NCI-H1092 treated with DMSO at 0.1 percent for 48 hours (cell line): ENCODE results near the gene EOMES.

Experiments used
- DNase-seq: peaks from one replicate; lab custom pipeline; 2025; lab: John Stamatoyannopoulos, UW

Gene EOMES

GRCh38 chr3:27681249-27681748, 40.8 kb downstream of the EOMES start:
- peak; percentile 29 for DNase-seq

- DNase-seq = no peak
Measured at GRCh38 chr3:27680517-27681246, 41.4 kb downstream of the EOMES start.

DNA sequence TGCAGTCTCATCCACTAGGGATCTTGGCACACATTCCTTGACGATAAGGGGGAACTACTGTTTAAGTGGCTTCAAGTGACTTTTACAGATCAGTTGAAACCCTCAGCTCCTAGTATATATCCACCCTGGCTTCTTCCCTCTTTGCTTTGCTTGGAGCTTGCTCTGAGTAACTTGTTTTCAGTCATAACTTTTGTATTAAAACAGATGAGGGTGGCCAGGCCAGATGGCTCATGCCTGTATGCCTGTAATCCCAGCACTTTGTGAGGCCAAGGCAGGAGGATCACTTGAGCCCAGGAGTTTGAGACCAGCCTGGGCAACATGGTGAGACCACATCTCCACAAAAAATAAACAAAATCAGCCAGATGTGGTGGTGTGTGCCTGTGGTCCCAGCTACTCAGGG, 42.4 kb downstream of the EOMES start:
- DNase-seq = no peak

DNA sequence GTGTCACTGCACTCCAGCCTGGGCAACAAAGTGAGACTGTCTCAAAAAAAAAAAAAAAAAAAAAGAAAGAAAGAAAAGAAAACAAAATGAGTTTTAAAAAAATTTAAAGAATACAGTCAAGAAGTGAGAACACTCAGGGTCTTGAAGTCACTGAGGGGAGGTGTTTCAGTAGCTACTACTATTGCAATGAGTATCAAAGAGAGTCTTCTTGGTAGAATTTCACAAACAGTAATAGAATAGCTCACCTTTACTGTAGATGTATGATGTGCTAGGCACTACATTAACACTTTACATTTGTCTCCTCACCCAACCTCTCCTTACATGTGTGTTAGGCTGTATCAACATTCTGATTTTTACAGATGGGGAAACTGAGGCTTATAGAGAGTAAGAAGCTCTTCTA, 43.9 kb downstream of the EOMES start:
- no peak for DNase-seq

GRCh38 chr3:27677565-27677964, 44.6 kb downstream of the EOMES start:
- no peak for DNase-seq

DNA sequence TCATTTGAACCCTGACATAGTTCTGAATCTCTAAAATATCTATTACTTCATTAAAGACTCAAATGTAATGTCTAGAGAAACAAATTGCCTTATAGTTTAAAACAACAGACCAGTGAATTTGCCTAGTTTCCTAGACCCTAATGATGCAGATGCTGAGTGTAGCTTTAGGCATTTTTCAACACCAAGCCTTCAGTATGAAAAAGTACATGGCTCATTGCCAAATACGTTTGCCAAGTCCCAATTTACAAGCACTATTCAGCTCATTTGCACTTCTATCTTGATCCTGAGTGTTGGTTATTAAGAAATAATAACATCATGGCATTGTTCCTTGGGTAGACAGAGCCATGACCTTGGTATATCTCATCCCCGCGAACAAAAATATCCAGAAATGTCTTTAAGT, 46.8 kb downstream of the EOMES start:
- no peak for DNase-seq

DNA sequence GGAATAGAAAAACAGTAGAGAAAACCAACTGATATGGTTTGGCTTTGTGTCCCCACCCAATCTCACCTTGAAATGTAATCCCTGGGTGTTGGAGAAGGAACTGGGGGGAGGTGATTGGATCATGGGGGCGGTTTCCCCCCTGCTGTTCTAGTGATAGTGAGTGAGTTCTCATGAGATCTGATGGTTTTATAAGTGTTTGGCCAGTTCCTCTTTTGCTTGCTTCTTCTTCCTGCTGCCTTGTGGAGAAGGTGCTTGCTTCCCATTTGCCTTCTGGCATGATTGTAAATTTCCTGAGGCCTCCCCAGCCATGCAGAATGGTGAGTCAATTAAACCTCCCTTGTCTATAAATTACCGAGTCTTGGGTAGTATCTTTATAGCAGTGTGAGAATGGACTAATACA, 48.4 kb downstream of the EOMES start:
- no peak for DNase-seq

- no peak for DNase-seq
Measured at GRCh38 chr3:27671101-27671500, 51.0 kb downstream of the EOMES start.

- DNase-seq = no peak
Measured at GRCh38 chr3:27670619-27671018, 51.5 kb downstream of the EOMES start.

DNA sequence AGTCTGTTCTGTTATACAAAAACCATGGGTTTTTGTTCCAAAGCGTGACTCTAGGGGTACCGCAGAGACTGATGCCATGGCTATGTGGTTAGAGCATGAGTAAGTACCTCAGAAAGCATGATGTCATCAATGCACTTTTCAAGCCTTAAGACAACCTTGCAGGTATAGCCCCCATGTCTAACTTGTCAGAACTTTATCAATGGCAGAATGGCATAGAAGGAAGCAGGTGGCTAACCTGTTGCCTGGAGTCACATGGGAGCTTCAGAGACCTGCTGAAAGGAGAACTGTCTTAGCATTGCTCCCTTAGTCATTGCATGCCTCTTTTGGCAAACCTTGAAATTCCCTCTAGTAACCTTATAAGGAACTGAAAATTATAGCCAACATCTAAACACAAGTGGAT, 52.5 kb downstream of the EOMES start:
- DNase-seq = no peak

- DNase-seq = no peak
Measured at GRCh38 chr3:27667751-27668150, 54.4 kb downstream of the EOMES start.

DNA sequence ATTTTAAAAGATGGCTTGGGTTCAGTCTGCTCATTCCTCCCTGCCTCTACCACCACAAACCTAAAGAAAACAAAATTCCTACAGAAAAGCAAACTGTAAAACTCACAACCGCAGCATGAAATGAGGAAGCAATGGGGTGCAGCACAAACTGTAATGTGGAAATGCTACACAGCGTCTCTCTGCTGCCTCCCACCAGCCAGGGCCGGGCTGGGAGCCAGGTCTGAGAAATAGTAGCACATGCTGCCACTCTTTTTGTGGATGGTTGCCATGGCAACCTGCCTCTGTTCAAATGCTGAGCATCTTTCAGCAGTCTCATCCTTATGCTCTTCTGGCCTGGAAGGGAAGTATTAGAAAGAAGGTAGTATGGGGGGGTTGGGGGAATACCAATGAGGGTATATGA, 55.4 kb downstream of the EOMES start:
- peak; percentile 1 for DNase-seq

DNA sequence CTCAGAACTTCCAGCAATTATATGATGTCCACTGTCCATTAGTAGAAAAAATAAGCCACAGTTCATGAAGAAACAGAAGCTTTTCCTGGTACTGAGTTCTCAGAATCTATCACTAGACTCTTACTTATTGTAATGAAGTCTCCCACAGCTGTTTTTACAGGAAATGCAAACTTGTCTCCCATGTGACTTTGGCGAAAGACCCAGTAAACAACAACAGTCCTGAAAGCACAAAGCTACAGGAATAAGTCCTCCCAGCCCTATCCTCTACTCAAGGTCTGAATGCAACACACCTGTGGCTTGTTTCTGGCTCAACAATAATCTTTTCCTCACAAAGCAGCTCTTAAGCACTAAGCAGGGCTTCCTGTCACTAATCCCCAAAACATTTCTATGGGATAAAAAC, 55.9 kb downstream of the EOMES start:
- no peak for DNase-seq
